Smooth muscle cell (in vitro differentiated cells): ENCODE data around the gene TENT5C. TPM values are rescaled to one million over a fixed set of nuclear protein-coding genes. Genes with fewer than 3 reads are reported as not detected.

Experiments used
- DNase-seq: peaks from one replicate; lab custom pipeline; 2025; ENCODE audit not compliant: unreplicated experiment; lab: John Stamatoyannopoulos, UW
- H2AFZ ChIP-seq: fragments of 200-600 bp; sonication (generic); 2 replicates; pipeline ENCODE4 v1.6.0; 2016; ENCODE audit warnings: antibody characterized with exemption, low read depth, mild to moderate bottlenecking
- H3F3A ChIP-seq: fragments of 200-600 bp; sonication (generic); 2 replicates; pipeline ENCODE4 v1.6.0; 2017; ENCODE audit warnings: antibody characterized with exemption, low read depth
- H3K27ac ChIP-seq: fragments of 200-600 bp; sonication (generic); 2 replicates; pipeline ENCODE4 v1.5.1; 2016; ENCODE audit warnings: low read depth, mild to moderate bottlenecking
- H3K27me3 ChIP-seq: fragments of 200-600 bp; sonication (generic); 2 replicates; pipeline ENCODE4 v1.6.1; 2016; ENCODE audit warnings: low read depth, mild to moderate bottlenecking
- H3K36me3 ChIP-seq: fragments of 200-600 bp; sonication (generic); 2 replicates; pipeline ENCODE4 v1.5.1; 2016; ENCODE audit warnings: low read depth
- H3K4me1 ChIP-seq: fragments of 200-600 bp; sonication (generic); 2 replicates; pipeline ENCODE4 v1.5.1; 2016; ENCODE audit warnings: low read depth
- H3K4me2 ChIP-seq: fragments of 200-600 bp; sonication (generic); 2 replicates; pipeline ENCODE4 v1.6.0; 2016; ENCODE audit warnings: mild to moderate bottlenecking
- H3K4me3 ChIP-seq: fragments of 200-600 bp; sonication (generic); 2 replicates; pipeline ENCODE4 v1.5.1; 2016; ENCODE audit warnings: mild to moderate bottlenecking
- H3K79me2 ChIP-seq: fragments of 200-600 bp; sonication (generic); 2 replicates; pipeline ENCODE4 v1.6.0; 2016; ENCODE audit warnings: low read depth, mild to moderate bottlenecking
- H3K9ac ChIP-seq: fragments of 200-600 bp; sonication (generic); 2 replicates; pipeline ENCODE4 v1.6.0; 2016; ENCODE audit warnings: low read depth
- H3K9me3 ChIP-seq: fragments of 200-600 bp; sonication (generic); replicated peaks from 2 replicates; pipeline ENCODE4 v1.5.1; 2016; ENCODE audit warnings: low read depth
- H4K20me1 ChIP-seq: fragments of 200-600 bp; sonication (generic); 2 replicates; pipeline ENCODE4 v1.6.0; 2016; ENCODE audit warnings: low read depth
- CTCF ChIP-seq: fragments of 200-600 bp; sonication (generic); IDR thresholded peaks from 2 replicates; pipeline ENCODE4 v1.5.1; 2017; ENCODE audit warnings: borderline replicate concordance, mild to moderate bottlenecking, antibody characterized with exemption; ENCODE audit not compliant: insufficient read depth, poor library complexity, severe bottlenecking
- WGBS: methylation state at CpG from one replicate; pipeline ENCODE4 v1.1.7; 2016; ENCODE audit warnings: low lambda C conversion rate; 5-methylcytosine and 5-hydroxymethylcytosine counted together
- polyA plus RNA-seq: library from polyadenylated mRNA; unstranded; fragments of >200 nt; fragmentation: Nextera tagmentation; extraction: Ambion mirVana; gene quantifications from 2 replicates; pipeline ENCODE4 v1.2.1, GENCODE V29; 2016
- total RNA-seq: library from RNA; depleted of rRNA; stranded (reverse); fragments of >200 nt; gene quantifications from 2 replicates; pipeline ENCODE4 v1.2.3, GENCODE V29; 2014

The TENT5C gene
- total and polyA plus RNA-seq, 2 experiments from 2014 or later, result 5.3 to 5.7 TPM

GRCh38 chr1:117671781-117672501 is 66.1 kb downstream of the TENT5C start:
- Histone ChIP-seq H3K4me3 (no peak overlapping the region), H4K20me1 (no peaks in the 10 kb centered on the region), H3F3A (peaks cover 5% of the 10 kb centered on the region), H3K79me2 (no peaks in the 10 kb centered on the region), H2AFZ (peak overlapping the region; percentile 2), H3K4me2 (no peak overlapping the region), H3K27me3 (no peaks in the 10 kb centered on the region), H3K4me1 (no peaks in the 10 kb centered on the region), H3K36me3 (no peaks in the 10 kb centered on the region), H3K9me3 (no peaks in the 10 kb centered on the region), H3K9ac (no peak overlapping the region), H3K27ac (peak overlapping the region; percentile 54)
- TF ChIP-seq CTCF, result no peak
- 43% methylated on average over 6 of the region's 6 CpGs for WGBS
- no peak for DNase-seq

GRCh38 chr1:117672756-117673155 is 66.9 kb downstream of the TENT5C start:
- no peak for TF ChIP-seq CTCF
- H3K4me3 ChIP-seq, result no peak overlapping the region
- no peak overlapping the region for H3K9ac ChIP-seq
- H4K20me1 ChIP-seq, result no peaks in the 10 kb centered on the region
- H3K79me2 ChIP-seq, result no peaks in the 10 kb centered on the region
- peak overlapping the region; percentile 54 for H3K27ac ChIP-seq
- no peaks in the 10 kb centered on the region for H3K4me1 ChIP-seq
- H2AFZ ChIP-seq, result no peak overlapping the region
- 91% methylated on average over 12 of the region's 12 CpGs for WGBS
- H3K27me3 ChIP-seq, result no peaks in the 10 kb centered on the region
- H3F3A ChIP-seq, result peaks cover 5% of the 10 kb centered on the region
- no peaks in the 10 kb centered on the region for H3K9me3 ChIP-seq
- no peak for DNase-seq
- no peaks in the 10 kb centered on the region for H3K36me3 ChIP-seq
- peak overlapping the region; percentile 2 for H3K4me2 ChIP-seq

- H3F3A ChIP-seq, result peaks cover 5% of the 10 kb centered on the region
- no peaks in the 10 kb centered on the region for H3K27me3 ChIP-seq
- no peaks in the 10 kb centered on the region for H3K79me2 ChIP-seq
- no peak for DNase-seq
- WGBS, result 15% methylated on average over 2 of the region's 2 CpGs
- H3K4me3 ChIP-seq, result no peak overlapping the region
- H3K9me3 ChIP-seq, result no peaks in the 10 kb centered on the region
- H3K4me2 ChIP-seq, result peak overlapping the region; percentile 38
- peak overlapping the region; percentile 2 for H3K9ac ChIP-seq
- H3K4me1 ChIP-seq, result no peaks in the 10 kb centered on the region
- no peak overlapping the region for H2AFZ ChIP-seq
- no peaks in the 10 kb centered on the region for H3K36me3 ChIP-seq
- peak overlapping the region; percentile 68 for H3K27ac ChIP-seq
- no peak for TF ChIP-seq CTCF
- no peaks in the 10 kb centered on the region for H4K20me1 ChIP-seq
Measured at GRCh38 chr1:117673405-117673804, 67.6 kb downstream of the TENT5C start.
